ENCODE measurements around the gene RNASE13.

Gene RNASE13

DNA sequence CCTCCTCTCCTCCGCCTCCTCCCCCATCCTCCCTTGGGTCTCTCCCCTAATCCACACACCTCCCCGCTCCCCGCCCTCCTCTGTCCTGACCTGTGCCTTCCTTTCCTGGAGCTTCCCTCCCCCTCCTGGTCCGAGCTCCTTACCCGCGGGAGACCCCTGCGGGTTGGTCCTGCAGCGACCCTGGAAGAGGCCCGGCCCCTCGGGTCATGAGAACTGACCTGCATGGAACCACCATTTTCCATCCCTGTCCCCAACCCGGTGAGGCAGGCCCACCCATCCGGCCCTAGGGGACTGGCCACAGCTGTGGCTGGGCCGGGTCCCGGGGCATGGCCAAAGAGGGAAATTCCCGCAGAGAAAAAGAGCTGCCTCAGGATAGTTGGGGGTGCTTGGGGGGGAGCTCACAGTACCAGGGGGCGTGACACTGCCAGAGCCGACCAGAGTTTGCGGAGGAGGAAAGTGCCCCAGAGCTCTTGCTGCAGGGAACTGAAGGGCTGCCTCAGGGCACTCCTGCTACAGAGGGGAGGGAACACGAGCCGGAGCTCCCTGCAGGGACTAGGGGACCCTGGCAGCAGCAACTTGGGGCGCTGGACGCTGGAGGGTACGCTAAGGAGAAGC lies 36.1 kb upstream of the RNASE13 start:
- TF ChIP-seq, protein P1, sequence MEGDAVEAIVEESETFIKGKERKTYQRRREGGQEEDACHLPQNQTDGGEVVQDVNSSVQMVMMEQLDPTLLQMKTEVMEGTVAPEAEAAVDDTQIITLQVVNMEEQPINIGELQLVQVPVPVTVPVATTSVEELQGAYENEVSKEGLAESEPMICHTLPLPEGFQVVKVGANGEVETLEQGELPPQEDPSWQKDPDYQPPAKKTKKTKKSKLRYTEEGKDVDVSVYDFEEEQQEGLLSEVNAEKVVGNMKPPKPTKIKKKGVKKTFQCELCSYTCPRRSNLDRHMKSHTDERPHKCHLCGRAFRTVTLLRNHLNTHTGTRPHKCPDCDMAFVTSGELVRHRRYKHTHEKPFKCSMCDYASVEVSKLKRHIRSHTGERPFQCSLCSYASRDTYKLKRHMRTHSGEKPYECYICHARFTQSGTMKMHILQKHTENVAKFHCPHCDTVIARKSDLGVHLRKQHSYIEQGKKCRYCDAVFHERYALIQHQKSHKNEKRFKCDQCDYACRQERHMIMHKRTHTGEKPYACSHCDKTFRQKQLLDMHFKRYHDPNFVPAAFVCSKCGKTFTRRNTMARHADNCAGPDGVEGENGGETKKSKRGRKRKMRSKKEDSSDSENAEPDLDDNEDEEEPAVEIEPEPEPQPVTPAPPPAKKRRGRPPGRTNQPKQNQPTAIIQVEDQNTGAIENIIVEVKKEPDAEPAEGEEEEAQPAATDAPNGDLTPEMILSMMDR (IDR thresholded peaks at IDR 0.05; ENCODE audit: low read depth, low read length) = no peak
- no peak for DNase-seq (ENCODE audit: extremely low read depth, low read depth)

DNA sequence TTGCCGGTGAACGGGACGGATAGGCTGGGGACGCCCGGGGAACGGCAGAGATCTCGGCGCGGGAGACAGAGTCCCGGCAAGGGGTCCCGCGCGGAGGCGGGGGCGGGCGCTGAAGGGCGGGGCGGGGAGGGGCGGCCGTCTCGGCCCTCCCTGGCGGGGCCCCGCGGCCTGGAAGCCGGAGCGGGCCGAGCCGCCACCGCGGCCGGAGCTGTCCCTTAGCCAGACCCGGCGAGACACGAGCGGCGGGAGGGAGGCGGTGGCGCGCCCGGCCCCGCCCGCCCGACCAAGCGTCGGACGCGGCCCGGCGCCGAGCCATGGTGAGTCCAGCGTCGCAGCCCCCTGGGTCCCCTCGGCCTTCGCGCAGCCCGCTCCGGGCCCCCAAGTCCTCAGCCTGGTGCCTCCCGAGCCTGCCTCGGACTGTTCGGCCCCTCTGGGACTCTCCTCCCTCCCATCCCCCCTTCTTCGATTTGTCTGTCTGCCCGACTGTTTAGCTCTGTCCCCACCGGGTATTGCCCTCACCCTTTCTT lies 35.5 kb upstream of the RNASE13 start, which contains the start of gene ARHGEF40:
Gene ARHGEF40, plus strand, starts transcription at position 222 of the 527 bp plus-strand sequence. Its CDS starts 93 bp downstream, at position 315.
- no peak for DNase-seq (ENCODE audit: extremely low read depth, low read depth)
- TF ChIP-seq, protein P1 (IDR thresholded peaks at IDR 0.05; ENCODE audit: low read depth, low read length) = no peak

DNA sequence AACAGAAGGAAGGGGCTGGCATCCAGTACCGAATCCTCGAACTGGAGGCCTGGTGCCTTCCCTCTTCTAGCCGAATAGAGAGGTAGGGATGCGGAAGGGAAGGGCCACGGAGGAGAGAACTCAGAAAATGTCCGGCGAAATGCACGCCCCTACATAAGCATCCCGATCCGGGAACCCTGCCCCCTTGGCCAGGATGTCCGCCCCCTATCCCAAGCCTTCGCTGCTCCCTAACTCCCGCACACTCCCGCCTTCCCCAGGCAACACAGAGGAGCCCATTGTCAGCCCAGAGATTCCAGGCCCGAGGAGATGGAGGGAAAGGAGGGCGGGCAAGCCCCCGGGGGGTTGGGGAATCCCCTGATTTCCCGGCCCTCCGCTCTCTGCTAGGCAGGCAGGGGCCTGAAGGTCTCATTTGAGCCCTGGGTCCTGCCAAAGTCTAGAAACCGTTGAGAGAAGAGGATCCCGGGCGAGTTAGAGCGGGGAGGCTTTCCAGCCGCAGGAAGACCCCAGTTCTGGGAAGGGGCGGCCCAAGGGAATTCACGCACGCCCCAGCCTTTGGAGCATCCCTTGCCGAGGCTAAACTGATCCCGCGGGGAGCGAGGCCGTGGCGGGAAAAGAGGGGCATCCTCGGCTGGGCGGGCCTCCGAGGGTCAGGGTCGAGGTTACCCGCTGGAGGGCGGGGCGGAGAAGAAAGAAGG lies 34.9 kb upstream of the RNASE13 start:
- no peak for DNase-seq (ENCODE audit: extremely low read depth, low read depth)
- TF ChIP-seq, protein P1 (IDR thresholded peaks at IDR 0.05; ENCODE audit: low read depth, low read length) = no peak

DNA sequence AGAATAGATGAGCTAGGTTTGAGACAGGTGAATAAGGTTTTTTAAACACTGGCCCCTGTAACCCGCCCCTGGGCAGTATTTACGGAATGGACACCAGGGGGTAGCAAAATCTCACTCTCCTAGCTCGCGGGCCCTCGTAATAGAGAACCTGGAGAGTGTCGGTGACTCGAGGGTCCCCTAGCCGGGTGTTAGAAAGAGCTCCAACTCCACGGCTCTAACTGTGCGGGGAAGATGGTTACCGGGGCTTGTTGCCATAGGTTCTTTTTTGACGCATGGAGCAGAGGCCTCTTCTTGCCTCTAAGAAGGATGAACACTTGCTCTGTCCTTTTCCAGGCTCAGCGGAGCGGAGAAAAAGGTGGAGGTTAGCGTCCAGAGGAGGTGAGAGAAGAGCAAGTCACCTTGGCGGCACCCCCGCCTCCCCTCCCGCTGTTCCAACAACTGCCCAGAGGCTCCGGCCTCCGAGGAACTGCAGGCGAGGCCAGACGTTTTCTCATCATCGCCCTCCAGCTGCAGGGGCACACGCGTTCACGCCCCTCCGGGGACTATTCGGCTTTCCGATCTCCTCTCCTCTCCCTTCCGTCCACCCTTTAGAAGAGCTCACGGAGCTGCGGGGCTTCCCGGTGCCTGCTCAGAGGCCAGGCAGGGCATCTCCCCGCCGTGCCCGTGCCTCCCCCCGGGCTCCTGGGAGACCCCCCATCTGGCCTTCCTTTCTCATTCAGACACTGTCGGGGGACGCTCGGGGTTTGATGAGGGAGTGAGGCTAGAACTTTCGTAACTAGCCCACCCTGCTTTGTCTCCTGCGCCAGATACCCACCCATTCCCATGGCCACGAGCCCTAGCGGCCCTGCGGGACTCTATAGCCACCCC lies 34.1 kb upstream of the RNASE13 start:
- no peak for DNase-seq (ENCODE audit: extremely low read depth, low read depth)
- TF ChIP-seq, protein P1 (IDR thresholded peaks at IDR 0.05; ENCODE audit: low read depth, low read length) = peak; percentile 74

DNA sequence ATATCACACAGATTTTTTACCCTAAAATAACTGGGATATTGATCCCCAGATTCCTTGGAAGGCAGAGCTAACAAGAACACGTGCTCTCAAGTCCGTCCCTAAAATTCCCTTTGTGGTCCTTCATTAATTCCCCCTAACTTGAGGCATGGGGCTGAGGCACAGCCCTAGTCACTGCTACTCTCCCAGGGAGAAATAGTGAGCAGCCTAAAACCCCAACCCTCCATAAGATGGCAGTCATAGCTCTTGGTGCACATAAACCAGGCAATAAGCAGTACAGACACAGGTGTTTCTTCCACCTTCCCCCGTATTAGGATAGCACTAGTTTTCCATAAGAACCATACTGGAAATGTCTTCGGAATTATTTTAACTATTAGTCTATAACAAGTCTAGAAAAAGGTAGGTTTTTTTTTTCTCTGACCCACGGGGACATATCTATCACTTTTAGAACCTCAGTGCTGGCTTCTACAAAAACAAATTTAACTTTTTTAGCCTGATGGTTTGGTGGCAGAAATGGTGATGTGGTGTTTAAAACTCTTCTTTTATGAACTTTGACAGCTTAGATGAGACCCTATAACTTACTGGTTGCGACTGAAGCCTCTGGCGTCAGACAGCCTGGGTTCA lies 32.4 kb upstream of the RNASE13 start:
- DNase-seq (ENCODE audit: extremely low read depth, low read depth) = no peak

DNA sequence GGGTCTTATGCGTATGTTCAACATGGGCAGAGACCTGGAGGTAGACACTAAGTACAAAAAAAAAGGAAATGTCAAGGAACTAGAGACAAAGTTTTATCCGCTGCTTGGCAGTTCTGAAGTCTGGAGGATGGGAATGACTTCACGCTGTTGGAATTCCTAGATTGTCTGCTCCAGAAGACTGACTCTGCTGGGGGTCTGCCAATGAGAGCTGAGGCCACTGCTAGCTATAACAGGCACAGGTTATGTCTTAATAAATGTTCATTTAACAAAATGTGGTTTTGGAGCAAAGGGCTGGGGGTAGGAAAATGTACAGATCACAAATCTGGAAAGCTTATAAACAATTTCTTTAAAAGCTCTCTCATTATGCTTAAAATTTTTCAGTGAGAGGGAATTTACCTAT lies 28.9 kb upstream of the RNASE13 start:
- DNase-seq (ENCODE audit: extremely low read depth, low read depth) = no peak
- TF ChIP-seq, protein P1 (IDR thresholded peaks at IDR 0.05; ENCODE audit: low read depth, low read length) = no peak

More for the DNA sequence above, 32.4 kb upstream of the RNASE13 start:
- TF ChIP-seq, protein P1 (IDR thresholded peaks at IDR 0.05; ENCODE audit: low read depth, low read length) = peak; percentile 12
